ENCODE measurements around the gene COMT. TPM values are rescaled to one million over a fixed set of nuclear protein-coding genes. Genes with fewer than 3 reads are reported as not detected.

The COMT gene
- total and polyA plus RNA-seq, 10 donors: 63.5 to 216 (median 99.3) TPM

GRCh38 chr22:19991645-19992451 lies 50.3 kb downstream of the COMT start:
- Histone ChIP-seq H3K27me3 (replicated peaks in 1 of 7) (no peaks in the 10 kb centered on the region), H3K36me3 (no peaks in the 10 kb centered on the region), H3K9me3 (no peaks in the 10 kb centered on the region), H3K4me1 (peaks cover 0 to 44% (median 14%) of the 10 kb centered on the region in 6 donors), H3K27ac (peak overlapping the region in 7 of 8 donors; percentile 29 to 86 (median 83)), H3K4me3 (no peak overlapping the region)
- WGBS, 5 donors: 85 to 96% (median 91%) methylated on average over 11 to 23 of the region's 23 CpGs
- peak; percentile 53 for DNase-seq
- no peak for TF ChIP-seq POLR2A (IDR thresholded peaks at IDR 0.05)
- no peak for TF ChIP-seq POLR2AphosphoS5 (IDR thresholded peaks at IDR 0.05)
- no peak for TF ChIP-seq CTCF (IDR thresholded peaks at IDR 0.05 in 8 of 11, conservative IDR thresholded peaks at IDR 0.05 in 3 of 11)
- intact Hi-C loops (cut with DNase I; ENCODE audit: low total_unique reads): no loop called here

DNA sequence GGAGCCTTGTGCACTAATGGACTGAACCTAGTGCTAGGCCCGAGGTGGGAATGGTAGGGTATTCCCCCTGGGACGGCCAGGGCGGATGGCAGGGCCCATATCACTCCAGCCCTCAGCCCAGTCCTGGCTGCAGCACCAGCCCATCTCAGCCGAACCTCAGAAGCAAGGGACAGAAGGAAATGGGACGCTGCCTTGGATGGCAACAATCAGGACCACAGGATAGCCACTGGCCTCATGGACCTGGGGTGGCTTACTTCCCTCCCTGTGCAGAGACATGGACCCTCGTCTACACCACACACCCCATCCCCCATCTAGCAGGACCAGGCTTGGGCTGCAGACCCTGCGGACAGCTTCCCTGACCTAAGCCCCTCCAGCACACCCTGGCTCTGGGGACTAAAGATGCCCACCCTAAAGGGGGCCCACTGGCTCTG lies 50.9 kb downstream of the COMT start:
- intact Hi-C loops (cut with DNase I; ENCODE audit: low total_unique reads): no loop called here
- peaks cover 0 to 39% (median 11%) of the 10 kb centered on the region in 6 donors for H3K4me1 ChIP-seq
- WGBS, 5 donors: 85 to 95% (median 91%) methylated on average over 4 to 7 of the region's 7 CpGs

GRCh38 chr22:19992921-19993355 lies 51.4 kb downstream of the COMT start:
- 80 to 91% (median 86%) methylated on average over 5 to 6 of the region's 6 CpGs for WGBS, 5 donors
- no peaks in the 10 kb centered on the region for H3K36me3 ChIP-seq
- H3K27ac ChIP-seq: peak overlapping the region in 3 of 8 donors; percentile 4 to 83 (median 8)
- H3K9me3 ChIP-seq: no peaks in the 10 kb centered on the region
- no peak overlapping the region for H3K4me3 ChIP-seq
- H3K27me3 ChIP-seq (replicated peaks in 1 of 7): no peaks in the 10 kb centered on the region
- peak; percentile 44 for DNase-seq
- TF ChIP-seq CTCF (IDR thresholded peaks at IDR 0.05 in 8 of 11, conservative IDR thresholded peaks at IDR 0.05 in 3 of 11) (no peak), POLR2AphosphoS5 (IDR thresholded peaks at IDR 0.05) (no peak), POLR2A (IDR thresholded peaks at IDR 0.05) (no peak)
- H3K4me1 ChIP-seq: peaks cover 0 to 38% (median 10%) of the 10 kb centered on the region in 6 donors
- intact Hi-C loops (cut with DNase I; ENCODE audit: low total_unique reads): no loop called here

More for the DNA sequence above, 50.9 kb downstream of the COMT start:
- no peak overlapping the region for H3K4me3 ChIP-seq
- H3K9me3 ChIP-seq: no peaks in the 10 kb centered on the region
- no peaks in the 10 kb centered on the region for H3K27me3 ChIP-seq (replicated peaks in 1 of 7)
- H3K36me3 ChIP-seq: no peaks in the 10 kb centered on the region
- no peak for TF ChIP-seq POLR2AphosphoS5 (IDR thresholded peaks at IDR 0.05)
- TF ChIP-seq CTCF (IDR thresholded peaks at IDR 0.05 in 8 of 11, conservative IDR thresholded peaks at IDR 0.05 in 3 of 11): no peak
- TF ChIP-seq POLR2A (IDR thresholded peaks at IDR 0.05): no peak
- peak overlapping the region in 3 of 8 donors; percentile 4 to 83 (median 8) for H3K27ac ChIP-seq
- peak; percentile 54 for DNase-seq

DNA sequence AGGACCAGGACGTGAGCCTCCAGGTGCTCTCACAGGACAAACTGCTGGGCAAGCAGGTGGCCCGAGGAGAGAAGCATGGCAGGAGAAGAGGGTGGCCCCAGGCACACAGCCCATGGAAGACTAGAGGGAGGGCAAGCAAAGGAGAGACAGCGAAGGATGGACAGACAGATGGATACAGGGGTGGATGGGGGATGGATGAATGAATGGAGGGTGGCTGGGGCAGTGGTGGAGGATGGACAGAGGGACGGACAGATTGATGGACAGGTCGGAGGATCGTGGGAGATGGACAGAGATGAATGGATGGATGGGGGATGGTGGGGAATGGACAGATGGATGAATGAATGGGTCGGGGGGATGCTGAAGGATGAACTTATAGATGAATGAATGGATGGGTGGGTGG lies 52.4 kb downstream of the COMT start:
- TF ChIP-seq POLR2AphosphoS5 (IDR thresholded peaks at IDR 0.05): no peak
- TF ChIP-seq POLR2A (IDR thresholded peaks at IDR 0.05): no peak
- no peak for TF ChIP-seq CTCF (IDR thresholded peaks at IDR 0.05 in 8 of 11, conservative IDR thresholded peaks at IDR 0.05 in 3 of 11)
- Histone ChIP-seq H3K27ac (peak overlapping the region in 2 of 8 donors; percentile 4 to 83), H3K4me1 (peaks cover 0 to 39% (median 13%) of the 10 kb centered on the region in 6 donors), H3K4me3 (no peak overlapping the region), H3K27me3 (replicated peaks in 1 of 7) (no peaks in the 10 kb centered on the region), H3K36me3 (no peaks in the 10 kb centered on the region), H3K9me3 (no peaks in the 10 kb centered on the region)
- intact Hi-C loops (cut with DNase I; ENCODE audit: low total_unique reads): no loop called here
- WGBS, 5 donors: 90 to 93% (median 92%) methylated on average over 7 of the region's 7 CpGs
- DNase-seq: no peak
